Esophagus squamous epithelium (tissue), 5 donors: ENCODE data around the gene PRMT1. TPM values are rescaled to one million over a fixed set of nuclear protein-coding genes. Genes with fewer than 3 reads are reported as not detected.

Experiments used
- DNase-seq: peaks from one replicate; lab custom pipeline; 2025; lab: John Stamatoyannopoulos, UW
- H3K27ac ChIP-seq, 4 donors: fragments of 200-600 bp; sonication (generic); one replicate each; pipeline ENCODE4 v1.5.1; 2016 to 2019; ENCODE audit warnings: mild to moderate bottlenecking in 1 of 4
- H3K27me3 ChIP-seq, 4 donors: fragments of 200-600 bp; sonication (generic); 1 replicate in 3 of 4; 2 replicates in 1 of 4; pipeline versions ENCODE4 v1.5.1 to v1.6.0; 2017 to 2021; ENCODE audit warnings: antibody characterized with exemption in 1 of 4
- H3K36me3 ChIP-seq, 3 donors: fragments of 200-600 bp; sonication (generic); one replicate each; pipeline ENCODE4 v1.5.1; 2016 to 2019
- H3K4me1 ChIP-seq, 3 donors: fragments of 200-600 bp; sonication (generic); one replicate each; pipeline ENCODE4 v1.5.1; 2017 to 2019
- H3K4me3 ChIP-seq, 4 donors: fragments of 200-600 bp; sonication (generic); 1 replicate in 3 of 4; 2 replicates in 1 of 4; pipeline ENCODE4 v1.5.1; 2016 to 2019; ENCODE audit warnings: mild to moderate bottlenecking in 2 of 4, moderate library complexity in 1 of 4
- H3K9me3 ChIP-seq, 3 donors: fragments of 200-600 bp; sonication (generic); one replicate each; pipeline ENCODE4 v1.5.1; 2016 to 2019
- CTCF ChIP-seq, 6 experiments: fragments of 450-650 bp in 4 of 6; fragments of 200-600 bp in 2 of 6; sonication (generic) in 2 of 6; IDR thresholded peaks; one replicate each; pipeline ENCODE4 v1.5.1; 2016 to 2019; ENCODE audit warnings: antibody characterized with exemption in 6 of 6, mild to moderate bottlenecking in 4 of 6, moderate library complexity in 4 of 6
- POLR2A ChIP-seq, 4 donors: fragments of 450-650 bp; IDR thresholded peaks; one replicate each; pipeline ENCODE4 v1.6.1; 2017; ENCODE audit warnings: antibody characterized with exemption in 4 of 4, mild to moderate bottlenecking in 4 of 4, moderate library complexity in 3 of 4
- whole genome bisulfite sequencing, 2 donors: methylation state at CpG; one replicate each; pipeline ENCODE4 v1.1.5; 2018; 5-methylcytosine and 5-hydroxymethylcytosine counted together
- intact Hi-C: fragments of 100-400 bp; cut with DNase I; formaldehyde crosslinking; loops from one replicate; pipeline ENCODE4 v1.15.0; 2022
- total RNA-seq, 4 donors: library from RNA; depleted of rRNA; stranded (reverse); fragments of >200 nt; gene quantifications; one replicate each; pipeline ENCODE4 v1.1.0, GENCODE V29; 2016
- donor health status: DM: yes; HTN: yes; CAD: no.

Gene PRMT1
- total RNA-seq, 4 donors from 2014 or later: 86.1 to 206 (median 182) TPM

DNA sequence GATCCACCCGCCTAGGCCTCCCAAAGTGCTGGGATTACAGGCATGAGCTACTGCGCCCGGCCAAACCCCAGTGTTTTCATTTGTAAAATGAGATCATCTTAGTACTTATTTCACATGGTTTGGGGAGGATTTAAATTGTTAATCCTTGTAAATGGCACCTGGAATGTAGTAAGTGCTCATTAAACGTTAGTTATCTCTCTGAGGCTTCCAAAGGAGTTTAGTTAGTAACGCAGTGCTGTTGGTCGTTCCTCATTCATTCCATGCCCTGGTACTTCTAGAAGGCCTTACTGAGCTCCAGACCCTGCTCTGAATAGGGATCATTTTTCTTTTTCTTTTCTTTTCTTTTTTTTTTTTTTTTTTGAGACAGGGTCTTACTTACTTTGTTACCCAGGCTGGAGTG is 19.0 kb downstream of the PRMT1 start:
- TF ChIP-seq CTCF (IDR thresholded peaks at IDR 0.05): no peak
- TF ChIP-seq POLR2A (IDR thresholded peaks at IDR 0.05): no peak
- WGBS, 2 donors: 65 to 78% methylated on average over 5 to 6 of the region's 6 CpGs
- Histone ChIP-seq H3K9me3 (no peaks in the 10 kb centered on the region), H3K4me3 (no peak overlapping the region), H3K27ac (no peak overlapping the region), H3K27me3 (peaks cover 0 to 16% (median 0%) of the 10 kb centered on the region in 4 donors), H3K36me3 (no peaks in the 10 kb centered on the region), H3K4me1 (peaks cover 0 to 9% (median 7%) of the 10 kb centered on the region in 3 donors)
- intact Hi-C loops: no loop called here
- DNase-seq: no peak

- H3K36me3 ChIP-seq: no peaks in the 10 kb centered on the region
- no peaks in the 10 kb centered on the region for H3K9me3 ChIP-seq
- DNase-seq: no peak
- TF ChIP-seq CTCF (IDR thresholded peaks at IDR 0.05) (no peak), POLR2A (IDR thresholded peaks at IDR 0.05) (no peak)
- WGBS, 2 donors: 89 to 93% methylated on average over 3 to 5 of the region's 7 CpGs
- H3K4me3 ChIP-seq: no peak overlapping the region
- intact Hi-C loops: no loop called here
- peaks cover 0 to 14% (median 0%) of the 10 kb centered on the region in 4 donors for H3K27me3 ChIP-seq
- H3K4me1 ChIP-seq: peaks cover 0 to 2% (median 0%) of the 10 kb centered on the region in 3 donors
- no peak overlapping the region for H3K27ac ChIP-seq
Observed at GRCh38 chr19:49696865-49697264, 19.8 kb downstream of the PRMT1 start.

GRCh38 chr19:49699364-49699763 is 22.3 kb downstream of the PRMT1 start:
- Histone ChIP-seq H3K36me3 (no peaks in the 10 kb centered on the region), H3K27ac (no peak overlapping the region), H3K4me3 (no peak overlapping the region), H3K27me3 (peaks cover 0 to 6% (median 0%) of the 10 kb centered on the region in 4 donors), H3K9me3 (no peaks in the 10 kb centered on the region), H3K4me1 (no peaks in the 10 kb centered on the region)
- TF ChIP-seq CTCF (IDR thresholded peaks at IDR 0.05): no peak
- no peak for TF ChIP-seq POLR2A (IDR thresholded peaks at IDR 0.05)
- intact Hi-C loops: no loop called here
- WGBS, 2 donors: 72 to 84% methylated on average over 3 to 5 of the region's 5 CpGs
- no peak for DNase-seq

GRCh38 chr19:49700563-49700962 is 23.5 kb downstream of the PRMT1 start:
- intact Hi-C loops: no loop called here
- DNase-seq: no peak
- WGBS, 2 donors: 54 to 65% methylated on average over 5 to 10 of the region's 11 CpGs

More at GRCh38 chr19:49700563-49700962, 23.5 kb downstream of the PRMT1 start:
- no peak for TF ChIP-seq CTCF (IDR thresholded peaks at IDR 0.05)
- TF ChIP-seq POLR2A (IDR thresholded peaks at IDR 0.05): no peak
- no peak overlapping the region for H3K4me3 ChIP-seq
- no peaks in the 10 kb centered on the region for H3K36me3 ChIP-seq
- H3K4me1 ChIP-seq: no peaks in the 10 kb centered on the region
- H3K27ac ChIP-seq: no peak overlapping the region
- H3K27me3 ChIP-seq: peaks cover 0 to 6% (median 0%) of the 10 kb centered on the region in 4 donors
- H3K9me3 ChIP-seq: no peaks in the 10 kb centered on the region
